Body of pancreas (tissue), 4 donors: ENCODE data around the gene COPE. TPM values are rescaled to one million over a fixed set of nuclear protein-coding genes. Genes with fewer than 3 reads are reported as not detected.
A peak's percentile ranks its signal among the peaks of the same experiment; 100 is the strongest.

Source experiments
- ATAC-seq: fragments of 150-250 bp; one replicate; pipeline ENCODE4 v1.9.1; 2016
- DNase-seq, 4 donors: peaks; one replicate each; pipeline ENCODE4 v3.0.0-alpha.2; 2019
- H3K27ac ChIP-seq, 4 donors: fragments of 200-600 bp; sonication (generic); 1 replicate in 3 of 4; 2 replicates in 1 of 4; pipeline versions ENCODE4 v1.5.1 to v1.6.1; 2016 to 2019; ENCODE audit warnings: mild to moderate bottlenecking in 1 of 4, mixed read lengths in 1 of 4, moderate library complexity in 1 of 4
- H3K27me3 ChIP-seq, 2 donors: fragments of 200-600 bp; sonication (generic); one replicate each; pipeline ENCODE4 v1.6.0; 2016; ENCODE audit warnings: mild to moderate bottlenecking in 1 of 2
- H3K36me3 ChIP-seq, 2 donors: fragments of 200-600 bp; sonication (generic); replicated peaks in 1 of 2; 2 replicates each; pipeline ENCODE4 v1.5.1; 2016; ENCODE audit warnings: low read depth in 2 of 2; ENCODE audit not compliant: insufficient read depth in 1 of 2
- H3K4me1 ChIP-seq: fragments of 200-600 bp; sonication (generic); one replicate; pipeline ENCODE4 v1.6.0; 2016
- H3K4me3 ChIP-seq, 2 donors: fragments of 200-600 bp; sonication (generic); 1 replicate in 1 of 2; 2 replicates in 1 of 2; pipeline ENCODE4 v1.5.1; 2016 to 2019
- H3K9me3 ChIP-seq, 3 donors: fragments of 200-600 bp; sonication (generic); 1 replicate in 2 of 3; 2 replicates in 1 of 3; pipeline ENCODE4 v1.5.1; 2016
- POLR2A ChIP-seq, 3 donors: fragments of 450-650 bp; IDR thresholded peaks; one replicate each; pipeline ENCODE4 v1.6.1; 2016; ENCODE audit warnings: antibody characterized with exemption in 3 of 3, mild to moderate bottlenecking in 2 of 3
- whole genome bisulfite sequencing, 2 donors: methylation state at CpG; one replicate each; pipeline ENCODE4 v1.1.5; 2017; 5-methylcytosine and 5-hydroxymethylcytosine counted together
- intact Hi-C: fragments of 100-400 bp; cut with DNase I; formaldehyde crosslinking; loops from one replicate; pipeline ENCODE4 v1.15.1; 2023
- total RNA-seq, 2 donors: library from RNA; depleted of rRNA; stranded (reverse); fragments of >200 nt; gene quantifications; one replicate each; pipeline ENCODE4 v1.1.0, GENCODE V29; 2016
- TF ChIP-seq, protein P1 (sequence below), 7 experiments: fragments of 450-650 bp in 4 of 7; fragments of 200-600 bp in 3 of 7; sonication (generic) in 3 of 7; IDR thresholded peaks; one replicate each; pipeline ENCODE4 v1.5.1; 2016 to 2019; ENCODE audit warnings: antibody characterized with exemption in 7 of 7

COPE gene
- total RNA-seq, 2 donors from 2014 or later = 111 to 166 TPM

- Histone ChIP-seq H3K36me3 (no peaks in the 10 kb centered on the region), H3K4me1 (no peaks in the 10 kb centered on the region), H3K27me3 (no peaks in the 10 kb centered on the region), H3K4me3 (no peak overlapping the region), H3K9me3 (no peaks in the 10 kb centered on the region), H3K27ac (no peak overlapping the region)
- DNase-seq (no peak), ATAC-seq (no peak)
- 74 to 78% methylated on average over 28 to 30 of the region's 30 CpGs for WGBS, 2 donors
- intact Hi-C loops = no loop called here
- no peak for TF ChIP-seq POLR2A (IDR thresholded peaks at IDR 0.05)
- TF ChIP-seq, protein P1, sequence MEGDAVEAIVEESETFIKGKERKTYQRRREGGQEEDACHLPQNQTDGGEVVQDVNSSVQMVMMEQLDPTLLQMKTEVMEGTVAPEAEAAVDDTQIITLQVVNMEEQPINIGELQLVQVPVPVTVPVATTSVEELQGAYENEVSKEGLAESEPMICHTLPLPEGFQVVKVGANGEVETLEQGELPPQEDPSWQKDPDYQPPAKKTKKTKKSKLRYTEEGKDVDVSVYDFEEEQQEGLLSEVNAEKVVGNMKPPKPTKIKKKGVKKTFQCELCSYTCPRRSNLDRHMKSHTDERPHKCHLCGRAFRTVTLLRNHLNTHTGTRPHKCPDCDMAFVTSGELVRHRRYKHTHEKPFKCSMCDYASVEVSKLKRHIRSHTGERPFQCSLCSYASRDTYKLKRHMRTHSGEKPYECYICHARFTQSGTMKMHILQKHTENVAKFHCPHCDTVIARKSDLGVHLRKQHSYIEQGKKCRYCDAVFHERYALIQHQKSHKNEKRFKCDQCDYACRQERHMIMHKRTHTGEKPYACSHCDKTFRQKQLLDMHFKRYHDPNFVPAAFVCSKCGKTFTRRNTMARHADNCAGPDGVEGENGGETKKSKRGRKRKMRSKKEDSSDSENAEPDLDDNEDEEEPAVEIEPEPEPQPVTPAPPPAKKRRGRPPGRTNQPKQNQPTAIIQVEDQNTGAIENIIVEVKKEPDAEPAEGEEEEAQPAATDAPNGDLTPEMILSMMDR (IDR thresholded peaks at IDR 0.05) = no peak
These were observed 35.5 kb downstream of the COPE start for GRCh38 chr19:18883526-18884304.

- 83 to 90% methylated on average over 7 of the region's 7 CpGs for WGBS, 2 donors
- H3K36me3 ChIP-seq = no peaks in the 10 kb centered on the region
- H3K27ac ChIP-seq = no peak overlapping the region
- H3K4me3 ChIP-seq = no peak overlapping the region
- DNase-seq = no peak
- TF ChIP-seq POLR2A (IDR thresholded peaks at IDR 0.05) = no peak
- TF ChIP-seq, protein P1 (IDR thresholded peaks at IDR 0.05) = no peak
- H3K4me1 ChIP-seq = no peaks in the 10 kb centered on the region
- no peaks in the 10 kb centered on the region for H3K9me3 ChIP-seq
- ATAC-seq = no peak
- H3K27me3 ChIP-seq = no peaks in the 10 kb centered on the region
- intact Hi-C loops = no loop called here
These were observed 37.7 kb downstream of the COPE start for GRCh38 chr19:18881491-18881890.

GRCh38 chr19:18879579-18880373 lies 39.4 kb downstream of the COPE start:
- no peaks in the 10 kb centered on the region for H3K27me3 ChIP-seq
- no peaks in the 10 kb centered on the region for H3K4me1 ChIP-seq
- ATAC-seq (peak; percentile 32), DNase-seq (peak in 2 of 4 donors; percentile 35 to 37)
- no peaks in the 10 kb centered on the region for H3K9me3 ChIP-seq
- H3K27ac ChIP-seq = no peak overlapping the region
- no peaks in the 10 kb centered on the region for H3K36me3 ChIP-seq
- WGBS, 2 donors = 56 to 57% methylated on average over 13 of the region's 13 CpGs
- intact Hi-C loops = no loop called here
- H3K4me3 ChIP-seq = no peak overlapping the region
- TF ChIP-seq POLR2A (IDR thresholded peaks at IDR 0.05) = no peak
- TF ChIP-seq, protein P1 (IDR thresholded peaks at IDR 0.05) = no peak

DNA sequence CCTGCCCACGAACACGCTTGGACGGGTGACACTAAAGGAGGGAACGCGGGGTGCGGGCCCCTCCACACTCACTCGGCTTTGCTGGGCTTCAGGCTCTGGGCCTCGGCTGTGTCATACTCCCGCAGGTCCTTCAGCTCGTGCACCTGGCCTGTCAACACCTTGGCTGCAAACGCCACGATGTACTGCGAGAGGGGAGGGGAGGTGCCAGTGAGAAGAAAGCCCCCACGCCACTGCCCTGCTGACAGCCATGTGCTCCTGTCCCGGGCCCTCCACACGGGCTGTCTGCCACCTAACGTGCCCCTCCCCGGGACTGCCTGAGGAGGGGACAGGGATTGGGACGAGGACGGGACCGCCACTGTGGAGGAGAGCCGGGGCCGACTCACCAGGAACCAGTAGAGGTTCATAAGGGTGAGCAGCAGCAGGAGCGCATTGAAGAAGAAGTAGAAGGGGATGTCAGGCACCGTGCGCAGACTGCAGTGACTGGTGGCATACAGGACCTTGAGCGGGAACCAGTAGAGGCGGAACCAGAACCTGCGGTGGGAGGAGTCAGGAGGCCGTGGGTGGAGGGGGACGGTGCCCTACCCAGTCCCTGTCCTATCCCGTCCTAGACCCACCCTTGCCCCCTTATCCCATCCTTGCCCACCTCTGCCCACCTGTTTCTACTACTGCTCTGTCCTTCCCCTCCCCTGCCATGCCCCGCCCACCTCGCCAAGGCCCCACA lies 40.2 kb downstream of the COPE start:
- no peak overlapping the region for H3K27ac ChIP-seq
- TF ChIP-seq, protein P1 (IDR thresholded peaks at IDR 0.05) = no peak
- TF ChIP-seq POLR2A (IDR thresholded peaks at IDR 0.05) = no peak
- 80 to 83% methylated on average over 16 to 33 of the region's 34 CpGs for WGBS, 2 donors
- H3K4me3 ChIP-seq = no peak overlapping the region
- DNase-seq = no peak
- no peak for ATAC-seq
- no peaks in the 10 kb centered on the region for H3K27me3 ChIP-seq
- intact Hi-C loops = no loop called here
- no peaks in the 10 kb centered on the region for H3K36me3 ChIP-seq
- no peaks in the 10 kb centered on the region for H3K9me3 ChIP-seq
- no peaks in the 10 kb centered on the region for H3K4me1 ChIP-seq
